NCI-H2107 treated with DMSO at 0.1 percent for 48 hours (cell line): ENCODE data around the gene PPID.
"Not testable (repeated sequence)": the region's sequence is repeated elsewhere in the genome, so short reads cannot be mapped to it uniquely, and the experiment has no call there.

ENCODE experiments used
- DNase-seq: peaks from one replicate; lab custom pipeline; 2025; ENCODE audit not compliant: unreplicated experiment; lab: John Stamatoyannopoulos, UW

PPID gene

DNA sequence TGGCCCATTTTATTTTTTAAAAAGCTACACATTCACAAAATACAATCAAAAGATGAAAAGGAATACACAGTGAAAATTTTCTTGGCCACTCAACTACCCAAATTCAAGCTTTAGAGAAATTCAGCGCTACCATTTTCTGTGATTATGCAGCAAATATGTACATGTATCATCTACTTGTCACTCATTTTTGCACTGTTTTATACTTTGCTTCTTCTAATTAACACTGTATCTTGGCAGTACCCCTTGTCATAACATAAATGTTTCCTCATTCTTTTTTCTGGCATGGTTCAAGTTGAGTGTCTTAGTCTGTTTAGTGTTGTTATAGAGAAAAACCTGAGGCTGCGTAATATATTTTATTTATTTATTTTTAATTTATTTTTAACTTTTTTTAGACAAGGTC, 15.7 kb upstream of the PPID start:
- DNase-seq: no peak

DNA sequence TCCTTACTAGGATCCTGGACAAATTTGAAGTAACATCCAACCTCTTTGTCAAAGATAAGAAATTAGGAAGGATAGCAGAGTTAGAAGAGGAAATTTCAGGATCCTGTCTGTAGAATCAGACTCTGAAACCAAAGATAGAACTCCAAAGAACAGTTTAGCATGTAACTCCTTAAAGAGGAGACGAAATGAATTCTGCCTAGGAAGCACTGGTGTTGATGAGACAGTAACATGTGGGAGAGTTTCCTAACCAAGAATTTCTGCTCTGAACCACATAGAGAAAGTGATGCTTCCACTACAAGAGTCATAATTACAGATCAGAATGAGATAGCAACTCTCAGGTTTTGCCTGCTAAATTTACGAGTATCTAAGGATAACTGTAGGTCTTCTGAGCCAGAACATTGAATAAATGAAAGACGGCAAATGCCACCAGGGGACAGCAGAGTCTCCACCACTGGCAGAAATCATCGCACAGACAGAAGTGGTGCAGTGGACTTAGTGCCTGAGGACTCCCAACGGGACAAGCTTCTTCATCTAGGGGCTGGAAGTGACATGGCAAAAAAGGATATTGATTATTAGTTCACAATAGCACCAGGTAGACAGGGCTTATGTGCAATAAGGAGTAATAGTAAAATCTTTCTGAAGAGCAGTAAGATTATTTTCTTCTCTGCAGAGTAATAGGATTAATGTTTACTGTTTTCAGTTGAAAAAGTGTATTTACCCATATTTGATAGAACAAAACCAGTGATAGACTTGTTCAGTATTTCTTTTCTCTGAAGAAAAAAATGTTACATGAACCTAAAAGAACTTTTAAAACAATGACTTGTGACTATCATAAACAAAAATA, 6.7 kb upstream of the PPID start:
- peak; percentile 7 for DNase-seq

DNA sequence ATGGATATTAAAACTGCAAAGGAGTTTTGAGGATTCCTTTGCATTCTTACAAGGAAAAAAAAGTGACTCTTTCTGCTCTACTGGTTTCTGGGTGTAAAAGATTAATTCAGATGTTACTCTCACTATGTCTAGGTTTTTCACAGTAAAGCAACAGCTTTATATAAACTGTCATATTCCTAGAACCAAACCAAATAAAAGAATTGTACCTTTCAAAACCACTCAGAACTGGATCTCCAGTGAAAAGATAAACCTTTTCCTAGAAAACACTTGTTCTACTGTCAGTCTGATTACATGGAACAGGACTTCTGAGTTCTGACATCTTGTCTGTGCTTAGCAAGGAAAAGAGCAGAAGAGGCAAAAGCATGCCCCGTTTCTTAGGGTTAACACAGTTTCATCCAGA, 5.0 kb upstream of the PPID start:
- DNase-seq: no peak

DNA sequence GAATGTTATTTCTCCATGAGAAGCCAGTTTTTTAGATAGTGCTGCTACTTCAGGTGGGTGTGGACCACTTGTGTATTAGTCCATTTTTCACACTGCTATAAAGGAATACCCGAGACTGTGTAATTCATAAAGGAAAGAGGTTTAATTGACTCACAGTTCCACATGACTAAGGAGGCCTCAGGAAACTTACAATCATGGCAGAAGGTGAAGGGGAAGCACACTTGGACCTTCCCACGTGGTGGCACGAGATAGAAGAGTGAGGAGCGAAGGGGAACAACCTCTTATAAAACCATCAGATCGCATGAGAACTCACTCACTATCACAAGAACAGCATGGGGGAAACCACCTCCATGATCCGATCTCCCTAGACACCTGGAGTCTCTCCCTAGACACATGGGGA, 3.4 kb upstream of the PPID start:
- DNase-seq: no peak

DNA sequence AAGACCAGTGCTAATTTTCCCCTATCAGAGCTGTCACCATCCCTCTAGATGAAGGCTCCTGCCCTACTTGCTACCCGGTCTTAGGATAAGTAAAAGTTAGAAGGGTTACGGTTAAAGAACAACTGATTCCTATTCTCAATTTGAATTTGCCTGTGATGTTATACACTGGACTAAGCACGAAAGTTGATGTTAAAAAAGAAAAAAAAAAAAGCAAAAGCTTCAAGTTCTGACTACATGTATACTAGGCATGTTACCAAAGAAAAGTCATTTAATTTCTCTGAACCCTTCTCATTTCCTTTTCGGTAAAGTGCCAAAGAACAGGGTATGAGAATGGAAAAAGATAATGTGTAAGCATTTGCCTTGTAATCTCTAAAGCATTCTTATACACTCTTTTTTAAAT, 1.4 kb upstream of the PPID start:
- no peak for DNase-seq

DNA sequence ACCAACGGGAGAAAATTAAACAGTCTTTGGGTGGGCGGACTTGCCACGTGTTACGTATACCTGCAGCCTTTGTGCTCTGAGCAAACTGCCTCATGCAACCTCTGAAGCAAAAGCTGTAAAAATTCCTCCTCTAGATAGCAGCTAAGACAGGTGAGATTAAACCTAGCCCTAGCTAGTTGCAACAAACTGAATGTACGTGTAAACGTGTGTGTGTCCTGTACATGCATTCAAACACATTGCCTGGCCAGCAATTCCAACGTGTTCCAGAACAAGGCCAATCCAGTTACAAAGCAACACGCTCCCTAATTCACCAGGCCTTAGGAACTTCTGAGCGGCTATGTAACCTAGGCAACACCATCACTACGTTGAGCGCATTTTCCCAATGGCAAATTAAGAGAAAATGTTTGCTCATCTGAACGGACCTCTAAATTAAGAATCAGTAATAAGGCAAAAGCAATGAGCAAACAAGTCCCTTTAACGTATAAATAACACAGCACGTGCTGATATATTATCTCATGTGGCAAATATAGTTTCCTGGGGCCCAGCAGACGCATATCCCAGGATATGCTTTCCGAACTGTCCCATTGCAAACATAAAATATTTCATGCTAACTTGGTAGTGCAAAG, 792 bp downstream of the PPID start:
- no peak for DNase-seq

DNA sequence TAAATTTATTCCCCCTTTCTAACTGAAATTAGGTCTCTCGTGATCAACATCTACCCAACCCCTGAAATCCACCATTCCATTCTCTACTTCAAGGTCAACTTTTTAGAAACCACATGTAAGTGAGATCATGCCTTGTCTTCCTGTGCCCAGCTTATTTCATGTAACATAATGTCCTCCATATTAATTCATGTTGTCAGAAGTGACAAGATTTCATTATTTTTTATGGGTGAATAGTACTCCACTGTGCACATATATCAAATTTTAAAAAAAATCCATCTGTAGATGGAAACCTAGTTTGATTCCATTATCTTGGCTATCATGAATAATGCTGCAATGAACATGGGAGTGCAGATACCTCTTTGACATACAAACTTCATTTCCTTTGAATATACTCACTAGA, 1.5 kb downstream of the PPID start:
- no peak for DNase-seq

DNA sequence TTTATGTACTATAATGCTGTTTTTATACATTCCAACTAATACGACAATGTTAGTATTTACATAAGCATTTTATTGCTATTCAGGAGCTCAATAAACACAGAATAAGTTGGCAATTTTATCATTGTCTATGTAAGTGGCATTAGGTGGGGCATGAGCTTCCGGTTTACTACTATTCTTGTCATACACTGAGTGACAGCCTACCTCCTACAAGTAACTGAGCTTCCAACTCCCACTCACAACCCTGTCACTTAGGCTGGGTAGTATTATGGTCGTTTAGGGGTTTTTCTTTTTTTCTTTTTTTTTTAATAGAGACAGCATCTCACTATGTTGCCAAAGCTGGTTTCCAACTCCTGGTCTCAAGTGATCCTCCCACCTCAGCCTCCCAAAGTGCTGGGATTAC, 7.4 kb downstream of the PPID start:
- DNase-seq: no peak

DNA sequence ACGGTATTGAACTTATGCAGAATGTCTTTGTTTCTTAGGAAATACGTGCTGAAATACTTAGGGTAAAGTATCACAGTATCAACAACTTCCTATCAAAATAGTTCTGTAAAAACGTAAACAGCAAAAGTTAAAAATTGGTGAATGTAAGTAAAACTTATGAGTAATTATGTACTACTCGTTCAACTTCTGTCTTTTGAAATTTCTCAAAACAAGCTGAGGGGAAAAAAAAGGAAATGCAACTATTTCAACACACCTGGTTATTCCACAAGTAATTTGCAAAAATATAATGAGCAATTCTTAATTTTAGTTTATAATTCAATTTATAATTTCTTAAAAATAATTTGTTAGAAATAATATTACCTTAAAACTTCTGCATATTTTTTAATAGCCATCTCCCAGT, 8.3 kb downstream of the PPID start:
- DNase-seq: no peak

DNA sequence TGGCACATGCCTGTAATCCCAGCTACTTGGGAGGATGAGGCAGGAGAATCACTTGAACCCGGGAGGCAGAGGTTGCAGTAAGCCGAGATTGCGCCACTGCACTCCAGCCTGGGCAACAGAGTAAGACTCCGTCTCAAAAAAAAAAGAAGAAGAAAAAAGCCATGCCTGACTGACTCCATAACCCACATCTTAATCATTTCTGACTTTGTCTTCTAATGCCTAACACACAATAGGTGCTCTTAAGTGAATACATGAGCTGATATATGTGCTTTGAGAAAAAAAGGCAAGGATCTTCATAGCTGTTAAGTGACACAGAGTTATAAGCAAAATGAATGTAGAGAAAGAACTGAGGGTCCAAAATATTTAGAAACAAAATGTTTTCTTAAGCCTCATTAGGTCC, 10.6 kb downstream of the PPID start:
- DNase-seq: not testable (repeated sequence)

DNA sequence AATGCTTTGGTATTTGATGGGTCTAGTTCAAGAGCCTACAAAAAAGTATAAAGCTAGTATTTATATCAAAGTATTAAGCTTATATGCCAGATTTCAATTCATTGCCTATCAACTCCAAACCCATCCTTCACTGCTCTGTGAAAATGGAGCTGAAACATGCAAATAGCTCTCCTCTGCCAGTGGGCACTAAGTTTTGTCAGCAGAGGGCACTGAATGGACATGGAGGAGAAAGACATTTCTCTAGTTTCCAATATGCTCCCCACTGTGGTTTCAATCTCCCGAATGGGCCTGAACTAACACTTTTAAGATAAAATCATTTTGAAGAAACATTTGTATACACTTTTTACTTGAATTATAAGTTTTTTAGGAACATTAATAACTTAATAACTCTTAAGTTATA, 12.4 kb downstream of the PPID start:
- no peak for DNase-seq

DNA sequence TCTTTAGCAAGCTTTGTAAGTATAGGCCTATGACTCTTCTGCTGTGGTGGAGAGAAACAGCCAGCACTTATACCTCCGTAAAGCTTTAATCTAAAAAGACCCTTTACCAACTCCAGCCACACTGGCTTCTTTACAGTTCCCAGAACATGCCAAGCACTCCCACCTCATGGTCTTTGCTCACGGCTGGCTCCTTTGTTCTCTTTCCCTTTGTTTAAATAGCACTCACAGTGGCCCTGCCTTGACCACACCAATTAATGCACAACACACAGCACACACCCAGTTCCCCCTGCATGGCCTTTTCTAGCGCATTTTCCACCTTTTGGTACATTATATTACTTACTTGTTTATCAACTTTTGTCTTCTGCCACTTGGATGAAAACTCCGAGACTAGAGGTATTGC, 18.9 kb downstream of the PPID start:
- no peak for DNase-seq

DNA sequence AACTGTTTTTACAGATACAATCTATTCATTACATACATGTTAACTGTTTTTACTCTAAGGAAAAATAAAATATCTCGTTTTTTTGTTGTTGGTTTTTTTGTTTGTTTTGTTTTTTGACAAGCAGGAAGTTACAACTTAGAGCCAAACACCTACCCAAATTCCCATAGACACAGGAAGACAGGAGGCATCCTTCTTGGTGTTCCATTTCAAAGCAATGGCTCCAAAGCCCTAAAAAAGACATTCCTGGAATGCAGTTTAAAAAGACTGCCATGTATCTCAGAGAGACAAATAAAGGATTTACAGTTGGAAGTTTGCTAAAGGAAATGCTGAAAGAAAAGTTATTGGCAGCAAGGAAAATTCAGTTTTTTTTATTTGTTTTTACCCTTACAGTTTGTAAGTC, 34.4 kb downstream of the PPID start:
- DNase-seq: no peak

DNA sequence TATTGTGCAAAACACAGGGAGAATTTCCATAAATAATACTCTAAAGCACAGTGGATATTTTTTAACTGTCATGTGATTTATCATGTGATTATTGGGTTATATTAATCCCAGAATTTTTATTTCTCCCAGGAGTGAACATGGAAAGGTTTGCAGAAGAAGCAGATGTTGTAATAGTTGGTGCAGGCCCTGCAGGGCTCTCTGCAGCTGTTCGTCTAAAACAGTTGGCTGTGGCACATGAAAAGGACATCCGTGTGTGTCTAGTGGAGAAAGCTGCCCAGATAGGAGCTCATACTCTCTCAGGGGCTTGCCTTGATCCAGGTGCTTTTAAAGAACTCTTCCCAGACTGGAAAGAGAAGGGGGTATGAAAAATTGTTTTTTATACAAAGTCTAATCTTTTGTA, 41.1 kb downstream of the PPID start:
- no peak for DNase-seq

DNA sequence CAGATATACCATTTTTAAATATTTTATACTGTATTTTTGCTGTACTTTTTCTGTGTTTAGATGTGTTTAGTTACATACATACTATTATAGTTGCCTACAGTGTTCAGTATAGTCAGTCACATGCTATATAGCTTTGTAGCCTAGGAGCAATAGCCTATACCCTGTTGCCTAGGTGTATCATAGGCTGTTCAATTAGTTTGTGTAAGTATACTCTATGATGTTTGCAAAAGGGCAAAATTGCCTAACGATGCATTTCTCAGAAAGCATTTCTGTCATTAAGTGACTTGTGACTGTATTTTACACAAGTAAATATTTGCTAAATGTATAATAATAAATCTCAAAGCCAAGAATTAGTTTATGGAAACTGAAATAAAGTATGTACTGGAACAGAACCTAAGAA, 41.6 kb downstream of the PPID start:
- no peak for DNase-seq

DNA sequence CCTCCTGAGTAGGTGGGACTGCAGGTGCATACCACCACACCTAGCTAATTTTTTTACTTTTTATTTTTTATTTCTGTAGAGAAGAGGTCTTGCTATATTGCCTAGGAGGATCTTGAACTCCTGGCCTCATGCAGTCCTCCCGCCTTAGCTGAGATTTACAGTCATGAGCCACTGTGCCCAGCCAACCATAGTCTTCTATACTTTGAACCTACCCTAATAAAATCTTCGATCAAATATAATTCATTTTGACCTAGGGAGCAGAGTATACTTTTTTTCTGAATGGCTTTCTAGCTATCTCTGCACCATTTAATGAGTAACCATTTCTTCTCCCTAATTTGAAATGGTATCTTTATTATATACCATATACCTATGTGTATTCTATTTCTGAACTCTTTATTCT, 44.4 kb downstream of the PPID start:
- no peak for DNase-seq

DNA sequence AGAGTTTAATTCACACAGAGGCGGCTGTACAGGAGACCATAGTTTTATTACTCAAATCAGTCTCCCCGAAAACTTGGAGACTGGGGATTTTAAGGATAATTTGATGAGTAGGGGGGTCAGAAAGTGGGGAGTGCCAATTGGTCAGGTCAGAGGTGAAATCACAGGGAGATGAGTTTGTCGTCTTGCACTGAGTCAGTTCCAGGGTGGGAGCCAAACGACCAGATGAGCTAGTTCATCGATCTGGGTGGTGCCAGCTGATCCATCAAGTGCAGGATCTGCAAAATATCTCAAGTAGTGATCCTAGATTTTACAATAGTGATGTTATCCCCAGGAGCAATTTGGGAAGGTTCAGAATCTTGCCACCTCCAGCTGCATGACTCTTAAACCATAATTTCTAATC, 47.1 kb downstream of the PPID start:
- no peak for DNase-seq

DNA sequence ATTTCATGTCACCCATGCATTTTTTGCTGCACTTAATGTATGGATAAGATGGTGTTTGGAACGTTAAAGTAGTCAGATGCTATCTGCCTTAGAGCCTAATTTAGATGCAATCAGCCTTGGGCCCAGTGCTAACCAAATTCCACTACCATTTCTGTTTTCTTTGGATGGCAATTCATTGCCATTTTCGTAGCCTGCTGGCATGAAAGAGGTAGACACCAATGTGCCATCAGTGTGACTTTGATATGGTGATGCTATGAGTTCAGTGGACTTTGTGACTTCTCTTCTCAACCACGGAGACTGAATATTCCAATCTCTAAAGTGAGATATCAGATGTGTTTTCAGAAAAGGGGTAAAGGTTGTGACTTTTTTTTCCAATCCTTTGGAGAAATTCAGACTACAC, 49.6 kb downstream of the PPID start:
- no peak for DNase-seq

DNA sequence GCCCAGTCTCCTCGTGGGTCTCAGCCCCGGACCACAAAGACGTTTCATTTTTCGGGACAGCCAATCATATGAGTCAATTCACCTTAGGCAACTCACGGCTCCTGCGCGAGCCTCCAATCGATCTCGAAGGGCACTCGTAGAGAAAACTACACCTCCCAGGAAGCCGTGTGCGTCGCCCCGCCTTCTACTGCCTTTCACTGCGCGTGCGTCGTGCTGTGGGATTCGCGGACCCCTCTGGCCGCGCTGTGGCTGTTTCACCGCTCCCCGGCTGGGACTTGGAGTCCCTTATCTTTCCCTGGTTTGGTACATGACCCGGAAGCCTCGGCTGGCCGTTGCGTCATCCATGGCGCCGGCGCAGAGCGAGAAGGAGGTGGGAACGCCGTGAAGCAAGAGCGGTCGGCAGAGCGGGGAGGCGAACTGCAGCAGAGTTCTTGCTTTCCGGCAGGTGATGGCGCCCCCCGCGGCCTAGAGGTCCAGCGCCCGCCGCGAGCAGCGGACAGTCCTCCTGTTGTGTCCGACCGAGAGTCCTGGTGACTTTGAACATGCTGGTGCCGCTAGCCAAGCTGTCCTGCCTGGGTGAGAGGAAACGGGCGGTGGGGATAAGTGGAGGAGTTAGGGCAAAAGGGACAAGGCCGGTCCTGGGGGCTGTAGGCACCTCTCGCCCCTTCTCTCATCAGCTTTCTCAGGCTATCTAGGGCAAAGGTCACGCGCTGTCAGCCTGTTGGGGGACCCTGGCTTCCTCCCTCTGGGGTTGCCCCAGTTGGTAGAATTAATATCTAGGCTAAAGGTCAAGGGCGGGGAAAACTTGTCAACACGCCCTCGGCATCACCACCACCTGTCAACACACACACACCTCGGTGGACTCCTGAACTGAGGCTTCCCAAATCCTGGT, 51.0 kb downstream of the PPID start, which contains the start of gene ETFDH:
ETFDH (plus strand) TSS at position 382 of the 892 bp plus-strand sequence; CDS start at position 543, 161 bp downstream.
- DNase-seq: peak; percentile 92

DNA sequence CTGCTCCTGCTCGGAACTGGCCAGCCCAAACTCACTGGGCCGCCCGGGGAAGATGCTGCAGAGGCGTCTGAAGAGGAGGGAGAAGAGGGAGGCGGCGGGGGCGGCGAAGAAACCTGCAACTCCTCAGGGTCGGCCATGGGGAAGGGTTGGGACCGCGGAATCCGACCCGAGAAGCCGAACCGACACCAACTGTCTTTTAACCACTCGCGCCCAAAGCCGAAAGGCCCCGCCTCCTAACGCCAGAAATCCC, 51.6 kb downstream of the PPID start, which contains the start of gene C4orf46:
C4orf46 (minus strand) TSS at position 223 of the 250 bp plus-strand sequence; CDS start at position 137, 86 bp downstream.
- no peak for DNase-seq

DNA sequence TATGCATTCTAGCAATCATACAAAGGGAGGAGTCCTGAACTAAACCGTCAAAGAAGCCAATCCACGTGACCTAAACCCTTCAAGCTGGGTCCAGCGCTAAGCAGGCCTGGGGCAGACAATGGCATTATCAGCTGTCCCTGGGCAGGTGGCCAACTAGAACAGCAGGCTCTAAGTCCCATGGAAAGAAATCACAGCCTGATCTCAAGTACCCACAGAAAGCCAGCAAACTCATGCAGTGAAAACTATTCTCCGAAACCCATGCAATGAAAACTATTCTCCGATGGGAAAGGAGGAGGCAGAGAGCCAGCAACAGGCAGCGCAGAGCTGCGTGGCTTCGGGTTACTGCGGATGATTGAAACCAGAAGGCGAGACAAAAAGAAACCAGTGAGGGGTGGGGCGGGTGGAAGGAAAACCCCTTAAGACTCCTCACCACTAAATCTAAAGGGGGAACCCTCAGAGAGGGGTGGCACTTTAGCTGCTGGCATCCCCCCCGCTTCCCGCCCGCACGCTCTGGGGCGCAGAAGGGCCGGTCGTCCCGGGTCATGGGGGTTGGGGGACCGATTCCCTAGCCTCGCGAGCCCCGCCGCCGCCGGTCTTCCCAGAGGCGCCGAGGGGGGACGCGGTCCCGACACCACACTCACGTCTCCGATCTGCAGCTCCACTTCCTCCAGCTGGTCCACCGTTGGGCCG, 52.1 kb downstream of the PPID start:
- DNase-seq: peak; percentile 42
